Measurements from ENCODE around the gene TREM1. TPM values are rescaled to one million over a fixed set of nuclear protein-coding genes. Genes with fewer than 3 reads are reported as not detected.
A peak's percentile ranks its signal among the peaks of the same experiment; 100 is the strongest.

TREM1 gene
- total and polyA plus RNA-seq, 7 experiments from 2014 or later = 15.9 to 251 TPM; not detected in 5

GRCh38 chr6:41277605-41278004, 8.9 kb downstream of the TREM1 start:
- Histone ChIP-seq H3K27me3 (ENCODE audit: control insufficient read depth in 2 of 2, insufficient read depth in 2 of 2, low read length in 2 of 2) (no peaks in the 10 kb centered on the region), H3K36me3 (ENCODE audit: control insufficient read depth in 2 of 3, insufficient read depth in 3 of 3, low read length in 3 of 3) (no peaks in the 10 kb centered on the region), H3K9me3 (ENCODE audit: control insufficient read depth in 2 of 3, low read length in 3 of 3) (no peaks in the 10 kb centered on the region), H3K4me1 (ENCODE audit: control insufficient read depth in 2 of 2, insufficient read depth in 2 of 2, low read length in 2 of 2) (peaks cover 0 to 9% of the 10 kb centered on the region in 2 donors), H3K4me3 (ENCODE audit: low read length) (no peak overlapping the region), H3K27ac (ENCODE audit: low read depth, low read length) (no peak overlapping the region)
- intact Hi-C loops (cut with micrococcal nuclease) = loop anchor here in 1 of 2 donors (2.0 kb wide), 1 partner anchor 21 kb away; no protein-coding TSS in a partner anchor
- Mint-ChIP-seq H3K4me1 (peaks cover 11 to 22% (median 11%) of the 10 kb centered on the region in 7 donors), H3K36me3 (peaks cover 0 to 1% (median 0%) of the 10 kb centered on the region in 5 donors), H3K4me3 (no peak overlapping the region), H3K27me3 (peaks cover 0 to 20% (median under 1%) of the 10 kb centered on the region in 5 donors), H3K9me3 (peaks cover 0 to 2% (median 0%) of the 10 kb centered on the region in 11 donors), H3K27ac (no peak overlapping the region)
- ChIA-PET CTCF (interaction anchor here (0.8 to 1.9 kb wide), 5 partner anchors 22 to 95 kb away, joined by 3 to 8 read pairs (median 3); no protein-coding TSS in a partner anchor), POLR2A (no interaction called here)
- no peak for DNase-seq
- no peak for ATAC-seq

DNA sequence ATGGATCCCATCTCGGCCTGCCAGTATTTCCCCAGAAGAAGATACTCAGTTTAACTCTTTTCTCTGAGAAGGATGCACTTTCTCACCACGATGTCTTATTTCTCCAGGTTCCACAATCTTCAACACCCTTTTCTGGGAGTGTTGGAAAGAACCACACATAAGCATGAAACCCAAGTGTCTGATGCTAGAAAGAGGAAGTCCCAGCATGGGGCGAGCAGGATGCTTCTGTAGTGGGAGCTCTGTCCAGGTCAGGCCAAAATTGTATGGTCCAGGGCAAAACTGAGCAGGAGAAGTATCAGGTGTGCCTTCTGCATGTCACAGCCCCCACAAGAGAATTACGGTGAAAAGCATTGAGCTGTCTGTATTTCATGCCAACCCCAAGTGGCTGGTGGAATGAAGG, 11.0 kb downstream of the TREM1 start:
- DNase-seq (no peak), ATAC-seq (no peak)
- H3K4me1 ChIP-seq (ENCODE audit: control insufficient read depth in 2 of 2, insufficient read depth in 2 of 2, low read length in 2 of 2) = peaks cover 0 to 9% of the 10 kb centered on the region in 2 donors
- intact Hi-C loops (cut with micrococcal nuclease) = no loop called here
- Mint-ChIP-seq H3K4me3 (no peak overlapping the region), H3K27me3 (peaks cover 0 to 22% (median 0%) of the 10 kb centered on the region in 5 donors), H3K36me3 (no peaks in the 10 kb centered on the region), H3K27ac (peak overlapping the region in 1 of 9 donors; percentile 39), H3K4me1 (peaks cover 10 to 24% (median 19%) of the 10 kb centered on the region in 7 donors), H3K9me3 (no peaks in the 10 kb centered on the region)
- POLR2A ChIA-PET = no interaction called here
- H3K36me3 ChIP-seq (ENCODE audit: control insufficient read depth in 2 of 3, insufficient read depth in 3 of 3, low read length in 3 of 3) = no peaks in the 10 kb centered on the region
- no peak overlapping the region for H3K4me3 ChIP-seq (ENCODE audit: low read length)
- H3K27me3 ChIP-seq (ENCODE audit: control insufficient read depth in 2 of 2, insufficient read depth in 2 of 2, low read length in 2 of 2) = no peaks in the 10 kb centered on the region
- no peaks in the 10 kb centered on the region for H3K9me3 ChIP-seq (ENCODE audit: control insufficient read depth in 2 of 3, low read length in 3 of 3)
- CTCF ChIA-PET = no interaction called here
- no peak overlapping the region for H3K27ac ChIP-seq (ENCODE audit: low read depth, low read length)

GRCh38 chr6:41274256-41274655, 12.2 kb downstream of the TREM1 start:
- H3K4me3 ChIP-seq (ENCODE audit: low read length) = no peak overlapping the region
- H3K27me3 ChIP-seq (ENCODE audit: control insufficient read depth in 2 of 2, insufficient read depth in 2 of 2, low read length in 2 of 2) = no peaks in the 10 kb centered on the region
- Mint-ChIP-seq H3K27ac (no peak overlapping the region), H3K4me3 (no peak overlapping the region), H3K4me1 (peaks cover 7 to 22% (median 17%) of the 10 kb centered on the region in 7 donors), H3K9me3 (no peaks in the 10 kb centered on the region), H3K36me3 (no peaks in the 10 kb centered on the region), H3K27me3 (peaks cover 0 to 22% (median 0%) of the 10 kb centered on the region in 5 donors)
- H3K4me1 ChIP-seq (ENCODE audit: control insufficient read depth in 2 of 2, insufficient read depth in 2 of 2, low read length in 2 of 2) = peaks cover 0 to 7% of the 10 kb centered on the region in 2 donors
- no peak for ATAC-seq
- no peaks in the 10 kb centered on the region for H3K36me3 ChIP-seq (ENCODE audit: control insufficient read depth in 2 of 3, insufficient read depth in 3 of 3, low read length in 3 of 3)
- no peaks in the 10 kb centered on the region for H3K9me3 ChIP-seq (ENCODE audit: control insufficient read depth in 2 of 3, low read length in 3 of 3)
- no peak overlapping the region for H3K27ac ChIP-seq (ENCODE audit: low read depth, low read length)
- ChIA-PET CTCF (no interaction called here), POLR2A (no interaction called here)
- no peak for DNase-seq
- intact Hi-C loops (cut with micrococcal nuclease) = no loop called here

GRCh38 chr6:41273714-41274113, 12.8 kb downstream of the TREM1 start:
- Histone ChIP-seq H3K9me3 (ENCODE audit: control insufficient read depth in 2 of 3, low read length in 3 of 3) (no peaks in the 10 kb centered on the region), H3K27ac (ENCODE audit: low read depth, low read length) (no peak overlapping the region), H3K36me3 (ENCODE audit: control insufficient read depth in 2 of 3, insufficient read depth in 3 of 3, low read length in 3 of 3) (no peaks in the 10 kb centered on the region), H3K4me1 (ENCODE audit: control insufficient read depth in 2 of 2, insufficient read depth in 2 of 2, low read length in 2 of 2) (peaks cover 0 to 2% of the 10 kb centered on the region in 2 donors), H3K27me3 (ENCODE audit: control insufficient read depth in 2 of 2, insufficient read depth in 2 of 2, low read length in 2 of 2) (no peaks in the 10 kb centered on the region), H3K4me3 (ENCODE audit: low read length) (no peak overlapping the region)
- intact Hi-C loops (cut with micrococcal nuclease) = no loop called here
- CTCF ChIA-PET = no interaction called here
- H3K27me3 Mint-ChIP-seq = peaks cover 0 to 19% (median 0%) of the 10 kb centered on the region in 5 donors
- H3K4me1 Mint-ChIP-seq = peaks cover 2 to 16% (median 11%) of the 10 kb centered on the region in 7 donors
- POLR2A ChIA-PET = no interaction called here
- H3K9me3 Mint-ChIP-seq = no peaks in the 10 kb centered on the region
- DNase-seq = no peak
- H3K27ac Mint-ChIP-seq = peak overlapping the region in 1 of 9 donors; percentile 29
- ATAC-seq = no peak
- H3K36me3 Mint-ChIP-seq = no peaks in the 10 kb centered on the region
- no peak overlapping the region for H3K4me3 Mint-ChIP-seq

DNA sequence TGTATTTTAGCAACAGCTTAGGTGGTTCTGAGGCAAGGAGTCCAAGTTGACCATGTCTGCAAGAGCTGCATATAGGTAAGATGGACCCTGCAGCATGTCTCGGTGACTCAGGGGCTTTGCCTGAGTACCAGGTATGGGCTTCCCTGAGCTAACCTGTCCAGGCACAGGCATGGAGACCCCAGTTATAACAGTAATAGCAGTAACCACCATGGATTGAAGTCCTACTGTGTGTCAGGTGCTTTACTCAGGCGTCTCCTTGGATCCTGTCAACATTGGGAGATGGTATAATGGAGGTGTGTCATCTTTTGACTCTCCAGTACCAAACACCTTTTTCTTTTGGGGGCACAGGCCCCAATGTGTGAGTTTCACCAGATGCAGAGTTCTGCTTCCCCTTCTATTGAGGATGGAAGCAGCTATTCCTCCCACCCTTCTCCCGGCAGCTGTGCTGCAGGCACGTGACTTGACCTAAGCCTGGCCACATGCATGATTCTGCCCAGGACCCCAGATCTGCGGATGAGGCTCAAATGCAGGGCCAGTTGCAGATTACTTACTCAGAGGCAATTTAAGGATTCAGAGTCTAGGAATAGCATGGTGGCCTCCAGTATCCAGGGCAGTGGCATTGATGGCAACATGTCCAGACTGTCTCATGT, 13.8 kb downstream of the TREM1 start:
- no peaks in the 10 kb centered on the region for H3K27me3 ChIP-seq (ENCODE audit: control insufficient read depth in 2 of 2, insufficient read depth in 2 of 2, low read length in 2 of 2)
- Mint-ChIP-seq H3K27ac (no peak overlapping the region), H3K4me3 (no peak overlapping the region), H3K4me1 (peaks cover 0 to 14% (median 9%) of the 10 kb centered on the region in 7 donors), H3K27me3 (peaks cover 0 to 19% (median 0%) of the 10 kb centered on the region in 5 donors), H3K9me3 (no peaks in the 10 kb centered on the region), H3K36me3 (no peaks in the 10 kb centered on the region)
- ATAC-seq = no peak
- H3K4me1 ChIP-seq (ENCODE audit: control insufficient read depth in 2 of 2, insufficient read depth in 2 of 2, low read length in 2 of 2) = no peaks in the 10 kb centered on the region
- no peak overlapping the region for H3K4me3 ChIP-seq (ENCODE audit: low read length)
- no peaks in the 10 kb centered on the region for H3K9me3 ChIP-seq (ENCODE audit: control insufficient read depth in 2 of 3, low read length in 3 of 3)
- ChIA-PET CTCF (no interaction called here), POLR2A (no interaction called here)
- intact Hi-C loops (cut with micrococcal nuclease) = no loop called here
- H3K36me3 ChIP-seq (ENCODE audit: control insufficient read depth in 2 of 3, insufficient read depth in 3 of 3, low read length in 3 of 3) = no peaks in the 10 kb centered on the region
- H3K27ac ChIP-seq (ENCODE audit: low read depth, low read length) = no peak overlapping the region
- DNase-seq = no peak

DNA sequence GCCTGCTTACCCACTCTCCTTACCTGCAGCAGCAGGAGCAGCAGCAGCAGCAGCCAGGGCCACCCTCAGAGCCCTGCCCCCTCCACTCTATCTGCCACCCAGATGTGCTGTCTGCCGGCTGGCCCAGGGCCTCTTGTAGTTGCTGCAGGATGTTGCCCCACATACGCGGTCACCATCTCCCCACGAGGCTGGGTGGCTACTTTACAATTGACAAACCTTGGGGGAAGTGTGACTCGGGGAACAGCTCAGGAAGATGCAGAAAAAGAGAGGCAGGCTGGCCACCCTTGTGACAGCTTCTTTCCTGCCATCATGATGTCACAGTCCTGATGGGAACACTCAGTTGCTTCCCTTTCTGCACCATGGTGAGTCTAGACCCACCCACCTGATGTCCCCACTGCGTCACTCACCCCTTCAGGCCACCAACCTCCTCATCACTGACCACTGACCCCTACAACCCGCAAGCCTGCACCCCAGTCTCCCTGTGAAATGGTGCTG, 14.5 kb downstream of the TREM1 start:
- DNase-seq (peak in 1 of 9 donors; percentile 24), ATAC-seq (peak; percentile 83)
- Mint-ChIP-seq H3K4me3 (peak overlapping the region in 1 of 10 donors; percentile 34), H3K27me3 (peaks cover 0 to 16% (median 0%) of the 10 kb centered on the region in 5 donors), H3K27ac (peak overlapping the region in 3 of 9 donors; percentile 13 to 63 (median 33)), H3K36me3 (no peaks in the 10 kb centered on the region), H3K9me3 (no peaks in the 10 kb centered on the region), H3K4me1 (peaks cover 0 to 14% (median 9%) of the 10 kb centered on the region in 7 donors)
- no peaks in the 10 kb centered on the region for H3K9me3 ChIP-seq (ENCODE audit: control insufficient read depth in 2 of 3, low read length in 3 of 3)
- no peaks in the 10 kb centered on the region for H3K36me3 ChIP-seq (ENCODE audit: control insufficient read depth in 2 of 3, insufficient read depth in 3 of 3, low read length in 3 of 3)
- no peak overlapping the region for H3K4me3 ChIP-seq (ENCODE audit: low read length)
- CTCF ChIA-PET = no interaction called here
- intact Hi-C loops (cut with micrococcal nuclease) = no loop called here
- no peaks in the 10 kb centered on the region for H3K4me1 ChIP-seq (ENCODE audit: control insufficient read depth in 2 of 2, insufficient read depth in 2 of 2, low read length in 2 of 2)
- no peak overlapping the region for H3K27ac ChIP-seq (ENCODE audit: low read depth, low read length)
- POLR2A ChIA-PET = no interaction called here
- no peaks in the 10 kb centered on the region for H3K27me3 ChIP-seq (ENCODE audit: control insufficient read depth in 2 of 2, insufficient read depth in 2 of 2, low read length in 2 of 2)

DNA sequence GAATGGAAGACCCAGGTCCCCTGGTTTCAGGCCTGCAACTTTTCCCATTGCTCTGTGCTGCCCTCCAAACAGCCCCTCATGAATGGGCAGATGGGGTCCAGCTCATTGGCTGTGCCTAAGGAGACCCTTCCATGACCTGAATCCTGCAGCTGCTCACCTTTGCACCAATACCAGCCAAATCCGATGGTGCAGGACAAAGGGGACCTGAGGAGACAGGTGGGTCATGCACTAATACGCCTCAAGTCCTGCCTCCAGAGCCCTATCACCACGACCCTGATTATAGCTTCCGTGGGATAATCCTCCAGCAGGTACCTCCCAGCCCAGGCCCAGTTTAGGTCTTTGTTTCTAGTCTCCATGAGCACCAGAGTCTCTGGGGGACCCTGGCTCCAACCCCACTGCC, 16.8 kb downstream of the TREM1 start:
- H3K27me3 ChIP-seq (ENCODE audit: control insufficient read depth in 2 of 2, insufficient read depth in 2 of 2, low read length in 2 of 2) = no peaks in the 10 kb centered on the region

More for the DNA sequence above, 16.8 kb downstream of the TREM1 start:
- Histone ChIP-seq H3K4me1 (ENCODE audit: control insufficient read depth in 2 of 2, insufficient read depth in 2 of 2, low read length in 2 of 2) (no peaks in the 10 kb centered on the region), H3K4me3 (ENCODE audit: low read length) (no peak overlapping the region), H3K9me3 (ENCODE audit: control insufficient read depth in 2 of 3, low read length in 3 of 3) (no peaks in the 10 kb centered on the region), H3K27ac (ENCODE audit: low read depth, low read length) (no peak overlapping the region), H3K36me3 (ENCODE audit: control insufficient read depth in 2 of 3, insufficient read depth in 3 of 3, low read length in 3 of 3) (no peaks in the 10 kb centered on the region)
- ChIA-PET POLR2A (no interaction called here), CTCF (no interaction called here)
- peaks cover 0 to 16% (median 0%) of the 10 kb centered on the region in 5 donors for H3K27me3 Mint-ChIP-seq
- no peak overlapping the region for H3K27ac Mint-ChIP-seq
- H3K4me1 Mint-ChIP-seq = peaks cover 0 to 11% (median 9%) of the 10 kb centered on the region in 7 donors
- H3K36me3 Mint-ChIP-seq = no peaks in the 10 kb centered on the region
- no peak overlapping the region for H3K4me3 Mint-ChIP-seq
- intact Hi-C loops (cut with micrococcal nuclease) = no loop called here
- no peak for DNase-seq
- H3K9me3 Mint-ChIP-seq = peaks cover 0 to 4% (median 0%) of the 10 kb centered on the region in 11 donors
- ATAC-seq = no peak

Measured in naive thymus-derived CD4-positive, alpha-beta T cell (primary cell).